ENCODE results near the gene FUZ.

FUZ gene

DNA sequence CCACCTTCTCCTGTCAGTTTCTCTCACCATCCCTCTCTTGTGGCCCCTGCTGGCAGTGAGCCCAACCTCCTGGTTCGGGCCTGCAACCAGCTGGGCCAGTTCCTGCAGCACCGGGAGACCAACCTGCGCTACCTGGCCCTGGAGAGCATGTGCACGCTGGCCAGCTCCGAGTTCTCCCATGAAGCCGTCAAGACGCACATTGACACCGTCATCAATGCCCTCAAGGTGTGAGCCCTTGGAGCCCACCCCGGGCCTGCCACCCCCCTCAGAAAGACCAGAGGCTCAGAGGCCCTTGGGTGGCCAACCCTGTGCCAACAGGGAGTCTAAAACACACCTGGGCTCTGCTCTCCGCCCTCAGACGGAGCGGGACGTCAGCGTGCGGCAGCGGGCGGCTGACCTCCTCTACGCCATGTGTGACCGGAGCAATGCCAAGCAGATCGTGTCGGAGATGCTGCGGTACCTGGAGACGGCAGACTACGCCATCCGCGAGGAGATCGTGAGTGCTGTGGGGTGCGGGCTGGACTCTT is 13.8 kb downstream of the FUZ start:
- H3K36me3 Mint-ChIP-seq (ENCODE audit: low read depth) = peaks cover 25% of the 10 kb centered on the region
- no peak overlapping the region for H3K27ac Mint-ChIP-seq
- H3K4me1 Mint-ChIP-seq (ENCODE audit: low read depth) = no peaks in the 10 kb centered on the region
- no peaks in the 10 kb centered on the region for H3K27me3 Mint-ChIP-seq (ENCODE audit: low read depth)
- no peak overlapping the region for H3K4me3 Mint-ChIP-seq
- H3K9me3 Mint-ChIP-seq = no peaks in the 10 kb centered on the region

DNA sequence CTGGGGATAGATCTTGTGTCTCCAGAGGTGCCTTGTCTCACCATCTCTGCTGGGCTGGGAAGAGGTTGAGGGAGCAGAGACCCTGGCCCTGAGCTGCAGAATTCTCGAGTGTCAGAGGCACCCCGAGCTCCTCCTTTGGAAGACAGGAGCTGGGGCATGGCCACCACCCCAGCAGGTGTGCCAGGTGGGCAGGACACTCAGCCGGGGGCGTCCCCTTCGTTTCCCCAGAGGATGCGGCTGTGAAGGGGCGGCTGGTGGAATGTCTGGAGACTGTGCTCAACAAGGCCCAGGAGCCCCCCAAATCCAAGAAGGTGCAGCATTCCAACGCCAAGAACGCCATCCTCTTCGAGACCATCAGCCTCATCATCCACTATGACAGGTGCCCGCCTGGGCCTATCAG is 14.5 kb downstream of the FUZ start:
- H3K27ac Mint-ChIP-seq = no peak overlapping the region
- H3K27me3 Mint-ChIP-seq (ENCODE audit: low read depth) = no peaks in the 10 kb centered on the region
- peaks cover 24% of the 10 kb centered on the region for H3K36me3 Mint-ChIP-seq (ENCODE audit: low read depth)
- no peaks in the 10 kb centered on the region for H3K4me1 Mint-ChIP-seq (ENCODE audit: low read depth)
- no peak overlapping the region for H3K4me3 Mint-ChIP-seq
- H3K9me3 Mint-ChIP-seq = no peaks in the 10 kb centered on the region

DNA sequence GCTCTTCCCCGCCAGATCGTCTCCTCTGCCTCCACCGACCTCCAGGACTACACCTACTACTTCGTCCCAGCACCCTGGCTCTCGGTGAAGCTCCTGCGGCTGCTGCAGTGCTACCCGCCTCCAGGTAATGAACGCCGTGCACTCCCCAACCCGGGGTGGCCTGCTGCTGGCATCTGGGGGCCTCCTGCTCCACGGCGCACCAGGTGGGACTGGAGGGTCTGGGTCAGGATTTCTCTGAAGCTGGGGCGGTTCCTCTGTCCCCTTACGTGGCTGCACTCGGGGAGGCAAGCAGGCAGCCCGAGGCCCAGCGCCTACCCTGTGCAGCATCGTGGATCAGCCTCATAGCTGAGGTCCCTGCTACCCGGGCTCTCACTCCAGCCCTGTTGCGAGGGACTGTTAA is 17.5 kb downstream of the FUZ start:
- H3K27me3 Mint-ChIP-seq (ENCODE audit: low read depth) = no peaks in the 10 kb centered on the region
- no peaks in the 10 kb centered on the region for H3K9me3 Mint-ChIP-seq
- no peak overlapping the region for H3K27ac Mint-ChIP-seq
- peaks cover 28% of the 10 kb centered on the region for H3K36me3 Mint-ChIP-seq (ENCODE audit: low read depth)
- H3K4me3 Mint-ChIP-seq = no peak overlapping the region
- no peaks in the 10 kb centered on the region for H3K4me1 Mint-ChIP-seq (ENCODE audit: low read depth)

- H3K36me3 Mint-ChIP-seq (ENCODE audit: low read depth) = peaks cover 26% of the 10 kb centered on the region
- no peaks in the 10 kb centered on the region for H3K4me1 Mint-ChIP-seq (ENCODE audit: low read depth)
- no peaks in the 10 kb centered on the region for H3K27me3 Mint-ChIP-seq (ENCODE audit: low read depth)
- H3K4me3 Mint-ChIP-seq = no peak overlapping the region
- H3K27ac Mint-ChIP-seq = no peak overlapping the region
- H3K9me3 Mint-ChIP-seq = no peaks in the 10 kb centered on the region
Measured at GRCh38 chr19:49793561-49793840, 19.6 kb downstream of the FUZ start.

DNA sequence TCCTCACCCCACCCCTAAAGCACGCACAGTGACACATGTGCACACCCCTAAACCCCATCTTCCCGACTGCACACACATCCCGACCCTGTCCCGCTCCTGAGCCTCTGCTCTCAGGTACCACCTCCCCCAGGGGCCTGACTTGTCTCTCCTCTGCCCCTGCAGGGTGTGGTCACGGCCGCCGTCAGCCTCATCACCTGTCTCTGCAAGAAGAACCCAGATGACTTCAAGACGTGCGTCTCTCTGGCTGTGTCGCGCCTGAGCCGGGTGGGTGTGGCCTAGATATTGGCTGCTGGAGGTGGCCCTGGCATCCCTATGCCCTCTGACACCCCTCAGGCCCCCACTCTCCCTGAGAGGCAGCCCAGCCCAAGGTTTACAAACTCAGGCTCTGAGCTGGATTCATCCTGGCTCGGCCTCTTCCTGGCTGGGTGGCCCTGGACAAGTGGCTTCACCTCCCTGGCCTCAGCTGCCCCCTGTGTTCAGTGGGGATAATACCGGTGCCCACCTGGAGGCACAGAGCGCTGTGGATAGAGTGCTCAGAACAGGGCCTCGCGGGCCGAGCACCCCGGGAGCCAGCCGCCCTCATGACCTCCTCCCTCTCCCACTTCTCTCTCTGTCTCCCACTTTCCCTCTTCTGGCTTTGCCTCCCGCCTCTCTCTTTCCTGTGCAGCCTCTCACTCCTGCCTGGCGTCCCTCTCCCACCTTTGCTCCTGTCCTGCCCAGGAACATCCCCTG is 20.1 kb downstream of the FUZ start:
- H3K36me3 Mint-ChIP-seq (ENCODE audit: low read depth) = peaks cover 28% of the 10 kb centered on the region
- H3K9me3 Mint-ChIP-seq = no peaks in the 10 kb centered on the region
- H3K4me3 Mint-ChIP-seq = no peak overlapping the region
- H3K4me1 Mint-ChIP-seq (ENCODE audit: low read depth) = no peaks in the 10 kb centered on the region
- no peaks in the 10 kb centered on the region for H3K27me3 Mint-ChIP-seq (ENCODE audit: low read depth)
- H3K27ac Mint-ChIP-seq = no peak overlapping the region

DNA sequence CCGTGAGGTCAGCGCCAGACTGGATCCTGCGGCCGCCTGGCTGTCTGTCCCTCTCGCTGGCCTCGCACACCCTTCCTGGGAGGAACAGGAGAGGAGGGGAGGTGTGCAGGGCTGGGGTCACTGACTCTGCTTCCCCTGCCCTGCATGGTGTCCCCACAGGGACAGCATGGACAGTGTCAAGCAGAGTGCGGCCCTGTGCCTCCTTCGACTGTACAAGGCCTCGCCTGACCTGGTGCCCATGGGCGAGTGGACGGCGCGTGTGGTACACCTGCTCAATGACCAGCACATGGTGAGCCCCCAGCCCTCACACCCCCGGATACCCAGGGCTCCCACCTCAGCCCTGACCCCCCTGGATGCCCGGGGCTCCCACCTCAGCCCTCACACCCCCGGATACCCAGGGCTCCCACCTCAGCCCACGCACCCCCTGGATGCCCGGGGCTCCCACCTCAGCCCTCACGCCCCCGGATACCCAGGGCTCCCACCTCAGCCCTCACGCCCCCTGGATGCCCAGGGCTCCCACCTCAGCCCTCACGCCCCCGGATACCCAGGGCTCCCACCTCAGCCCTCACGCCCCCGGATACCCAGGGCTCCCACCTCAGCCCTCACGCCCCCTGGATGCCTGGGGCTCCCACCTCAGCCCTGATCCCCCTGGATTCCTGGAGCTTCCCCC is 21.2 kb downstream of the FUZ start:
- no peak overlapping the region for H3K27ac Mint-ChIP-seq
- no peaks in the 10 kb centered on the region for H3K9me3 Mint-ChIP-seq
- H3K27me3 Mint-ChIP-seq (ENCODE audit: low read depth) = no peaks in the 10 kb centered on the region
- no peaks in the 10 kb centered on the region for H3K4me1 Mint-ChIP-seq (ENCODE audit: low read depth)
- H3K36me3 Mint-ChIP-seq (ENCODE audit: low read depth) = peaks cover 26% of the 10 kb centered on the region
- no peak overlapping the region for H3K4me3 Mint-ChIP-seq

DNA sequence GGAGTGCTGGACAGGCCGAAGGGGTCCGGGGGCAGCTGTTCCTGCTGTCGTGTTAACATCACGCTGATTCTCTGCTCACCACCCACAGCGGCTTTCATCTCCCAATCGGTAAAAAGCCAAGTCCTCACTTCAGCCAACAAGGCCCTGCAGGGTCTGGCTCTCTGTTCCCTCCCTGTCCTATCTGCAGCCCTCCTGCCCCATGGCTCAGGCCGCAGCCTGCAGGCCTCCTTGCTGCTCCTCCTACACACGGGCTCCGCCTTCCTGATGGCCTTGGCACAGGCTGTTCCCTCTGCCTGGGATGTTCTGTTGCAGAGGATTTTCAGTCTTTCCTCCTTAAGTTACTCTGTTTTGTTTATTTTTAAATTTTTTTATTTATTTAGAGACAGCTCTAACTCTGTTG is 22.2 kb downstream of the FUZ start:
- H3K27me3 Mint-ChIP-seq (ENCODE audit: low read depth) = no peaks in the 10 kb centered on the region
- H3K9me3 Mint-ChIP-seq = no peaks in the 10 kb centered on the region
- H3K4me3 Mint-ChIP-seq = no peak overlapping the region
- H3K27ac Mint-ChIP-seq = no peak overlapping the region
- H3K4me1 Mint-ChIP-seq (ENCODE audit: low read depth) = no peaks in the 10 kb centered on the region
- H3K36me3 Mint-ChIP-seq (ENCODE audit: low read depth) = peaks cover 25% of the 10 kb centered on the region

DNA sequence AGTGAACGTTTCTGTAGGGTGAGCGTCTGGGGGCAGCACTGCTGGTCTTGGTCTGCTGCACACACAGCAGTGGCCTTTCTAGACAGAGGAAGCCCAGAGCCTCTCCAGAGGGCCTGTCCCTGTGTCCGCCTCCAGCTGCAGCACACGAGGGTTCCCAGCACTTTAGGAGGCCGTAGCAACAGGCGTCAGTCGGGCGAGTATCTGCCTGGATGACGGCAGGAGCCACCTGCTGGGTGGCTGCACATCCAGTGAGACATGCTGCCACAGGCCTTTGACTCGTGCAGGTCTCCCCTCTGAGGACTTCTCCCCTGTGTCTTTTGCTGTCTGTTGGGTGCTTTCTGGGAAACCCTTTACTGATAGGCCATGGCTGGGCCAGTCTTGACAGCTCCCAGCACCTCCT is 24.2 kb downstream of the FUZ start:
- Mint-ChIP-seq H3K4me3 (no peak overlapping the region), H3K27me3 (ENCODE audit: low read depth) (no peaks in the 10 kb centered on the region), H3K36me3 (ENCODE audit: low read depth) (peaks cover 24% of the 10 kb centered on the region), H3K9me3 (no peaks in the 10 kb centered on the region), H3K27ac (no peak overlapping the region), H3K4me1 (ENCODE audit: low read depth) (no peaks in the 10 kb centered on the region)

- no peaks in the 10 kb centered on the region for H3K4me1 Mint-ChIP-seq (ENCODE audit: low read depth)
- peaks cover 29% of the 10 kb centered on the region for H3K36me3 Mint-ChIP-seq (ENCODE audit: low read depth)
- no peak overlapping the region for H3K4me3 Mint-ChIP-seq
- H3K27me3 Mint-ChIP-seq (ENCODE audit: low read depth) = no peaks in the 10 kb centered on the region
- no peaks in the 10 kb centered on the region for H3K9me3 Mint-ChIP-seq
- no peak overlapping the region for H3K27ac Mint-ChIP-seq
Measured at GRCh38 chr19:49787746-49788145, 25.3 kb downstream of the FUZ start.

DNA sequence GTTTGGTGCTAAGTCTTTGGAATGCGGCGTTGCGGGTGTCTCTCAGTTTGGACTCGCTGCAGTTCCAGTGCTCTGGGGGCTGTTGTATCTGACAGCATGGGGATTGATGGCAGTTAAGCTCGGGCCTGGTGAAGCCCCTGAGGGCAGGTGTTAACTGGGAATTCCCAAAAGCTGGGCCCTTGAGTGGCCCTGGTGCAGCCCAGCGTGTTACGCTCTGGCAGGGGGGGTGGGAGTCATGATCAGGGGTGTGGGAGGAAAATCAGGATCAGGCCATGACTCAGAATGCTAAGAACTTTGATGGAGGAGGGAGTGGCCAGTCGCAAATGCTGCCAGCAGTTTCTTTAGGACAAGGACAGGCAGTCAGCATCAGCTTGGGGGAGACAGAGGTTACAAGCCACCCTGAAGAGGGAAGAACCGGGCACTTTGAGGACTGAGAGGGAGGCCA is 26.7 kb downstream of the FUZ start:
- H3K27me3 Mint-ChIP-seq (ENCODE audit: low read depth) = no peaks in the 10 kb centered on the region
- H3K4me1 Mint-ChIP-seq (ENCODE audit: low read depth) = no peaks in the 10 kb centered on the region
- H3K9me3 Mint-ChIP-seq = no peaks in the 10 kb centered on the region
- peaks cover 31% of the 10 kb centered on the region for H3K36me3 Mint-ChIP-seq (ENCODE audit: low read depth)
- no peak overlapping the region for H3K4me3 Mint-ChIP-seq
- peak overlapping the region; percentile 15 for H3K27ac Mint-ChIP-seq

- Mint-ChIP-seq H3K27me3 (ENCODE audit: low read depth) (no peaks in the 10 kb centered on the region), H3K4me3 (no peak overlapping the region), H3K27ac (no peak overlapping the region), H3K36me3 (ENCODE audit: low read depth) (peaks cover 29% of the 10 kb centered on the region), H3K9me3 (no peaks in the 10 kb centered on the region), H3K4me1 (ENCODE audit: low read depth) (peaks cover 8% of the 10 kb centered on the region)
Measured at GRCh38 chr19:49782515-49782914, 30.6 kb downstream of the FUZ start.

GRCh38 chr19:49781394-49781793 is 31.7 kb downstream of the FUZ start:
- no peaks in the 10 kb centered on the region for H3K9me3 Mint-ChIP-seq
- H3K27ac Mint-ChIP-seq = peak overlapping the region; percentile 43
- no peaks in the 10 kb centered on the region for H3K27me3 Mint-ChIP-seq (ENCODE audit: low read depth)
- H3K4me3 Mint-ChIP-seq = no peak overlapping the region
- peaks cover 27% of the 10 kb centered on the region for H3K36me3 Mint-ChIP-seq (ENCODE audit: low read depth)
- peaks cover 9% of the 10 kb centered on the region for H3K4me1 Mint-ChIP-seq (ENCODE audit: low read depth)

DNA sequence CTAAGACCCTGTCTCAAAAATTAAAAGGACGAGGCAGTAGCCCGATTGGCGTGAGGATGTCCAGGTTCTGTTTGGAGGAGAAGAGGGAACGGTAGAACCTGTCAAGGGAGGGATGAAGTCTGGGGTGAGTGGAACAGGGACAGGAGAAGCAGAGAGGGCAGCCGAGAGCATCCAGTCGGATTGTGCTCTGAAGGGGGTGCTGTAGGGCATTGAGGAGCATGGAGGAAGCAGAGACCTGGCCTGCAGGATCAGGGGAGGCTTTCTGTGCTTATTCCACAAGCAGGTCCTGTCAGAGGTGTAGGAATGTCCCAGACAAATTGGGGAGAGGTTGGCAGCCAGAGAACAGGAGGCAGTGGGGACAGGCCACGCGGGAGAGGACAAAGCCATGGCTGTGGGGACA is 32.2 kb downstream of the FUZ start:
- Mint-ChIP-seq H3K27ac (no peak overlapping the region), H3K4me3 (no peak overlapping the region), H3K27me3 (ENCODE audit: low read depth) (no peaks in the 10 kb centered on the region), H3K36me3 (ENCODE audit: low read depth) (peaks cover 25% of the 10 kb centered on the region), H3K4me1 (ENCODE audit: low read depth) (peaks cover 12% of the 10 kb centered on the region), H3K9me3 (no peaks in the 10 kb centered on the region)

DNA sequence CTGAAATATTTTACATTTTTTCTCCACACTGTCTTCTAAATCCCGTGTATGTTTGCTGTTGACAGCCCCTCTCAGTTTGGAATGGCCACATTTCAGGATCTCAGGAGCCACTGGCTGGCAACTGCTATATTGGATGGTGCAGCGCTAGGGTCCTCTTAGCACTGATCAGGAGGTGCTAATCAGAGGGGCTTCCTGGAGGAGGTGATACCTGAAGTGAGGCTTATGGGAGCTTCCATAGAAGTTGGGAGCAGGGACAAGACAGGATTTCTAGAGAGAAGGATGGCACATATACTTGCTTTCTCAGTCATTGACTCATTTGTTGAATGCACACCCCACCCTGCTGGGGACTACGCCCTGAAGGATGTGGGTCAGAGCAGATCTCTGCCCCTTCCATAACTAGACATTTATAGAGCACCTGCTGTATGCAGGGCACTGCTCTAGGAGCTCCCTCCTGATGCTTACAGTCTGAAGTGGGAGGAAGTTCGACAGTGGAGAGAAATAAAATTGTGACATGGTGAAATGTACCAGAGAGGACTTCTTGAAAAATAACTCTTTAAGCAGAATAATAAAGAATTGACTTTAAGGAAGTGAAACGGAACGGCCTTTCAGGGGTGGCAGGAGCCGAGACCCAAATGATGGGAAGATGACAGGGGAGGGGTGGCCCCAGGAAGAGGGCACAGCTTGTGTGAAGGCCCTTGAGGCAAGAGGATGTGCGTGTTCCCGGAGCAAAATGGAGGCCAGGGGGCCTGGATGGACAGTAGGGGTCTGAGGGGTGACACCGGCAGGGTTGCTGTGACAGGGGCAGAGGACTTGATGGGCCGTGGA is 33.1 kb downstream of the FUZ start:
- H3K27ac Mint-ChIP-seq = no peak overlapping the region
- H3K4me1 Mint-ChIP-seq (ENCODE audit: low read depth) = peaks cover 12% of the 10 kb centered on the region
- H3K27me3 Mint-ChIP-seq (ENCODE audit: low read depth) = no peaks in the 10 kb centered on the region
- no peak overlapping the region for H3K4me3 Mint-ChIP-seq
- H3K36me3 Mint-ChIP-seq (ENCODE audit: low read depth) = peaks cover 20% of the 10 kb centered on the region
- H3K9me3 Mint-ChIP-seq = no peaks in the 10 kb centered on the region

- H3K27ac Mint-ChIP-seq = no peak overlapping the region
- peaks cover 16% of the 10 kb centered on the region for H3K4me1 Mint-ChIP-seq (ENCODE audit: low read depth)
- H3K4me3 Mint-ChIP-seq = no peak overlapping the region
- H3K36me3 Mint-ChIP-seq (ENCODE audit: low read depth) = peaks cover 13% of the 10 kb centered on the region
- H3K27me3 Mint-ChIP-seq (ENCODE audit: low read depth) = no peaks in the 10 kb centered on the region
- H3K9me3 Mint-ChIP-seq = no peaks in the 10 kb centered on the region
Measured at GRCh38 chr19:49776371-49776764, 36.7 kb downstream of the FUZ start.
